ENCODE results near the gene MPL. TPM values are rescaled to one million over a fixed set of nuclear protein-coding genes. Genes with fewer than 3 reads are reported as not detected.

Gene MPL
- not detected in 2 replicates for total RNA-seq (ENCODE audit: low replicate concordance)

GRCh38 chr1:43337588-43337987 lies at the start of gene MPL:
TSS of gene MPL (plus strand) at chr1:43337818. CDS start at chr1:43337849, 31 bp downstream.

GRCh38 chr1:43300378-43301094 lies 37.1 kb upstream of the MPL start, which contains the start of gene TIE1:
TSS of gene TIE1 (plus strand) at chr1:43300982. CDS start at chr1:43301072, 90 bp downstream.

GRCh38 chr1:43358746-43359693 lies 21.4 kb downstream of the MPL start, which contains the start of gene CDC20:
TSS of gene CDC20 (plus strand) at chr1:43358981. CDS start at chr1:43359216, 235 bp downstream.

GRCh38 chr1:43367904-43368645 lies 30.5 kb downstream of the MPL start, which contains the start of gene ELOVL1:
TSS of gene ELOVL1 (minus strand) at chr1:43368011. CDS start at chr1:43365609, 2,402 bp downstream.

GRCh38 chr1:43389326-43390313 lies 52.0 kb downstream of the MPL start, which contains the start of the genes MED8 and SZT2:
TSS of gene MED8 (minus strand) at chr1:43389800. CDS start at chr1:43389764, 36 bp downstream.
TSS of gene SZT2 (plus strand) at chr1:43389899. CDS start at chr1:43389969, 70 bp downstream.

Other genes with a start within 250 kb of the MPL start
- gene EBNA1BP2, start 165.5 kb upstream of the MPL start, total RNA-seq (ENCODE audit: low replicate concordance), result 29.8 and 97.4 TPM in 2 replicates
- 0.12 and 0.15 TPM in 2 replicates for gene CFAP57, start 165.5 kb upstream of the MPL start, total RNA-seq (ENCODE audit: low replicate concordance)
- gene TMEM125, start 67.8 kb upstream of the MPL start, total RNA-seq (ENCODE audit: low replicate concordance), result 0.15 TPM in 1 of 2 replicates, not detected in the other
- gene C1orf210, start 52.2 kb upstream of the MPL start, total RNA-seq (ENCODE audit: low replicate concordance), result 0.35 TPM in 1 of 2 replicates, not detected in the other
- gene TIE1, start 36.8 kb upstream of the MPL start, total RNA-seq (ENCODE audit: low replicate concordance), result 3.5 and 6.2 TPM in 2 replicates
- 1.1 and 18.9 TPM in 2 replicates for gene CDC20, start 21.2 kb downstream of the MPL start, total RNA-seq (ENCODE audit: low replicate concordance)
- gene ELOVL1, start 30.2 kb downstream of the MPL start, total RNA-seq (ENCODE audit: low replicate concordance), result 38.0 and 56.0 TPM in 2 replicates
- gene MED8, start 52.0 kb downstream of the MPL start, total RNA-seq (ENCODE audit: low replicate concordance), result 44.8 and 69.4 TPM in 2 replicates
- 18.0 and 34.6 TPM in 2 replicates for gene SZT2, start 52.1 kb downstream of the MPL start, total RNA-seq (ENCODE audit: low replicate concordance)
- gene HYI, start 116.1 kb downstream of the MPL start, total RNA-seq (ENCODE audit: low replicate concordance), result 8.4 and 96.7 TPM in 2 replicates
- gene PTPRF, start 193.1 kb downstream of the MPL start, total RNA-seq (ENCODE audit: low replicate concordance), result 96.6 and 123 TPM in 2 replicates